LHCN-M2 (cell line): ENCODE results near the gene COL16A1. TPM values are rescaled to one million over a fixed set of nuclear protein-coding genes. Genes with fewer than 3 reads are reported as not detected.
"Not testable (repeated sequence)": the region's sequence is repeated elsewhere in the genome, so short reads cannot be mapped to it uniquely, and the experiment has no call there.

Source experiments
- DNase-seq: peaks from one replicate; pipeline ENCODE4 v3.0.0-alpha.2; 2012; ENCODE audit warnings: low read depth
- total RNA-seq: library from RNA; depleted of rRNA; stranded (reverse); fragments of >200 nt; gene quantifications from 2 replicates; pipeline ENCODE4 v1.2.3, GENCODE V29; 2014

Gene COL16A1
- total RNA-seq, 1 experiment from 2014 or later = 9.8 TPM

DNA sequence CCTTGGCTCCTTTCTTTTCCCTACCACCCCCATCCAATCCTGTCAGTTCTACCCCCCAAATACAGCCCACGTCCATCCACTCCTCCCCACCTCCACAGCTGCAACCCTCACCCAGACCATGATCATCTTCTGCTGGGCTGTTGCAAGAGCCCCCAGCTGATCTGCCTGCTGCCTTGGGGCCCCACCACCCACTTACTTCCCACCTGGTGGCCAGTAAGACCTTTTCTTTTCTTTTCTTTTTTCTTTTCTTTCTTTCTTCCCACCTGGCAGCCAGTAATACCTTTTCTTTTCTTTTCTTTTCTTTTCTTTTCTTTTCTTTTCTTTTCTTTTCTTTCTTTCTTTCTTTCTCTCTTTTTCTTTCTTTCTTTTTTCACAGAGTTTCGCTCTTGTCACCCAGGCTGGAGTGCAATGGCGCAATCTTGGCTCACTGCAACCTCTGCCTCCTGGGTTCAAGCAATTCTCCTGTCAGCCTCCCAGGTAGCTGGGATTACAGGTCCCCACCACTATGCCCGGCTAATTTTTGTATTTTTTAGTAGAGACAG lies 3.3 kb upstream of the COL16A1 start:
- DNase-seq = not testable (repeated sequence)

DNA sequence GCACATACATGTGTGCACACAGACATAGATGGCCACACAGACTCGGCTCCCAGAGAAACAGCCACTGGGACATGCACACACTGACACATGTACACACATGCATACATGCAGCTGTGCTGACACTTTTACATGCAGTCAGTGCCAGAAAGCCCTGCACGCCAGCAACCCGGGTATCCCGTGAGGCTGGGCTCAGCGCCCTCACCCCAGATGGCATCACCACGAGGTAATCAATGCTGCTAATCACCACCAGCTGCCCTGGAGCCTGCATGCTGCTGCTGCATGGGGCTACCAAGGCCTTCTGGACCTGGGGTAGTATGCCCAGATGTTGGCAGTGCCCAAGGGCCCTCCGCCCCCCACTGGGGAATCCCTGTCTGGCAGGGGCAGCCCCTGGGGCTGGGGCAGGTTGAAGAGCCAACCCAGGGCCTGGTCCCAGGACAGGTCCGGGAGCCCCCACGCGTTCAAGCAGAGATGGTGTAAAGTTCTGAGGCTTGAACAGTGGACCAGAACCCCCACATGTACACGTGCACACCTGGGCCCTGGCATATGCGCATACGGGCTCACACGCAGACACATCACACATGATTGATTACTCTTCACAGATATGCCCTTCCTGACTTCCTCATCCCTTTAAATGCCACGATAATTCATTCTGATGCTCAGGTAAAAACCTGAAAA lies 2.7 kb upstream of the COL16A1 start:
- no peak for DNase-seq

DNA sequence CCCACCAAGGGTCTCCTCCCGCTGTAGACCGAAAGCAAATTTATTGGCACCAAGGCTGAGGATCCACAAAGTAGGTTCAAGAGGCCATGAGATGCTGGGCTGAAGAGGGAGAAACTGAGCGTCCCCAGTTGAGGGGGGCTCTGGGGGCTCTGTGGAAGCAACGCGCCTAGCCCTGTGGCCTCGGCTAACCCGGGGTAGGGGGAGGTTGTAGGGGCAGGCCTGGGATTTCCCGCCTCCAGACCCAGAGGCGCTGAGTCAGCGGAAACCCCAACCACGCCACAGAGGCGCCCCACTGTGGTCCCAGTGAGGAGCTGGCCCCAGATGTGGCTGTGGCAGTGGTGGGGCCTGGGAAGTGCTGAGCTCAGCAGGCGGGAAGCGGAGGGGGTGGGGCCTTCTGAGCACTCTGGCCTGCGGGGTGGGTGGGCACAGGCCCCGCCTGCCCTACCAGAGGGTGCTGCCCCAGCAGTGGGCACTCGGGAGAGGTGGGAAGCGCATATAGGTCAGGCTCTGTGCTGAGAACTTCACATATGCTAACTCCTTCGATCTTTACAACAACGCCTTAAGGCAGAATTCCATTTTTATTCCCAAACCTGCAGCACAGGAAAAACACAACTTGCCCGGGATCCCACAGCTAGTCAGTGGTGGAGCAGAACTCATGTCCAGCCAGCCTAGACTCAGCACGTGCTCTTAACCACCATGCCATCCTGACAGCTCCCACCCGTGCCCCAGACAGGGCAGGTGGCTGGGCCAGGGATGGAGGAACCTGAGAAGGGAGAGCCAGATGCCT lies 1.5 kb upstream of the COL16A1 start:
- DNase-seq = no peak

DNA sequence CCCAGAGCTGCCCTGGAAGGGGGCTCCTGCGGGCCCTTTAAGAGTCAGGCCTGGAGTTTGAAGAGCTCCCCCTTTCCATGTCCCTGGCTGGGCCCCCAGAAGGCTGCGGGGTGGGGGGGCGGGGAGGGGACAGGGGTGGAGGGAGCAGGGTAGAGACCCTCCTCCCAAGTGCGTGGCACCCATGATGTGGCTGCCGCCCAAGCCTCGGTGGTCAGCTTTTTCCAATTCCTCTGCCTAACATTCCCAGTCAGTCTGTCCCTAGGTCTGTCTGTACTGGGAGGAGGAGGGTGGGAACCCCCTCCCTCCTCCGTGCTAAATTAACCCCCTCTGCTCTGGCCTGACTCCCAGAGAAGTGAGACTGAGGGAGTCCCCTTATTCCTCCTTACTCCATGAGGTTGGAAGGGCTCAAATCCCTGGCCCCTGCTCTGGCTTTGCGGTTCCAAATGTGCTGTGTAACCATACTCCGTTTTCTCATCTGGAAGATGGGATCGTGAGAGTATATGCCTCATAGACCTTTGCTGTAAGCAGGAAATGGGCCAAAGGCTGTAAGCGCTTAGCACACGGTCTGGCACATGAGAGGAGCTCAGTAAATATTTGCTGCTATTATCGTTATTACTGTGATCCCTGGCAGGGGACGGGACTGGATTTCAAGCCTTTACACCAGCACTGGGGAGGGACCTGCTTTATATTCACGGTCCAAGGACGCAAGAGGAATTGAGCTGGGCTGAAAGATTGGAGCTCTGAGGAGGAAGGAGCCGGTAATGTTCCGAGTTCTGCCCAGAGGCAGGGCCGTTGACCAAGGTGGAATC lies 658 bp upstream of the COL16A1 start:
- no peak for DNase-seq

- DNase-seq = no peak
Measured at GRCh38 chr1:31702836-31703404, 897 bp downstream of the COL16A1 start.

- peak; percentile 95 for DNase-seq
Measured at GRCh38 chr1:31701091-31701736, 2.6 kb downstream of the COL16A1 start.

GRCh38 chr1:31700468-31701090 lies 3.2 kb downstream of the COL16A1 start:
- no peak for DNase-seq

DNA sequence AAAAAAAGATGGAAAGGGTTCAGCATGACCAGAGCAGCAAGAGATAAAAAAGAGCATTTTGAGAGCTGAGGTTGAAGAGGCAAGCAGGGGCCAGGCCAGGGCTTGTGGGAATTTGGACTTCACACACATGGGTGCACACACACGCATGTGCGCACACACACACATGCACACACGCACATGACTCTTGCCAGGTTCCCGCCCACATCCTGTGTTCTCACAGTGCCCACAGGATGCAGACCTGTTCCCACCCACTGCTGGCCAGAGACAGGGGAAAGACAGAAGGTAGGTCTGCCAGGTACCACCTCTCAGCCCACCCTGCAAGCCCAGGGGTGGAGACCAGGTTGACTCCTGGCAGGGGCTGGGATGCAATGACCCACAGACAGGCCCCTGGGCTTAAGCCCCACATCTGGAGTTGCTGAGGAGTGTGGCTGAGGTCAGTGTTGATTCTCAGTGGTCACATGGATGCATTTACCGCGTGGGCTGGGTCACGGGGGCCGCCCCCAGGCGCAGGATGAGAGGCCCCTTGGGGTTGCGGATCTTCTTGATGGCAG lies 4.4 kb downstream of the COL16A1 start:
- DNase-seq = no peak

GRCh38 chr1:31697369-31697984 lies 6.3 kb downstream of the COL16A1 start:
- DNase-seq = no peak

DNA sequence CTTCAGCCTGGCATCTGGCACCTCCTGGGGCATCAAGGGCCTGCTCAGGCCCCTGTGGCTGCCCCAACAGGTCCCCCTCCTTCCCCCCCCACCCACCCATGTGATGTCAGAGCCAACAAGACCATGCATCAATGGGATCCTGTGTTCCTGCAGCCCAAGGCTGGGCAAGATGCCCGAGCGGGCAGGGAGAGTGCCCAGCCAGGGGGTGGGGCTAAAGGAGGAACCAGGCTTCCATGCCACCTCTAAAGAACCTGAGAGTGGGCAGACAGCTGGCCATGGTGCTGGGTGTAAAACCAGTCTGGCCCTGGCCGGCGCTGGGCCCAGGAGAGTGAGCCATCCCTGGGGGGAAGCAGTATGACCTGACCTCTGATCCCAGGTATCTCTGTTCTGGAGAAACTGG lies 7.6 kb downstream of the COL16A1 start:
- no peak for DNase-seq

DNA sequence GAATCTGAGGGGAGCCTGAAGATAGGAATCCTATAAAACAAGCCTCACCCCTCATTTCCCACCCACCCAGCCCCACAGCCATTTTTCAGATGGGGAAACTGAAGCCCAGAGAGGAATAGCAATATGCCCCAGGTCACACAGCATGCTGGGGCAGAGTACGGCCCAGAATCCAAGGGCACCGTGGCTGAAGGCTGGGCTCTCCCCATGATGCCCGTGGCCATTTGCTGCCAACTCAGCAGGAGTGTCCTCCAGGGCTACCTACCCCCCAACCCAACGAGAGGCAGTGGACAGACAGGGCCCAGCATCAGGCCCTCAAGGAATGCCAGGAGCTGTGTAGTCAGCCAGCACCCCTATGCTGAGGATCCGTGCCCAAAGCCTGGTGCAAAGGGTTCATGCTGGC lies 8.5 kb downstream of the COL16A1 start:
- no peak for DNase-seq

- no peak for DNase-seq
Measured at GRCh38 chr1:31694964-31695313, 8.9 kb downstream of the COL16A1 start.

GRCh38 chr1:31694069-31694963 lies 9.5 kb downstream of the COL16A1 start:
- no peak for DNase-seq

GRCh38 chr1:31693231-31693630 lies 10.6 kb downstream of the COL16A1 start:
- DNase-seq = no peak

- no peak for DNase-seq
Measured at GRCh38 chr1:31691951-31692350, 11.9 kb downstream of the COL16A1 start.

GRCh38 chr1:31691446-31691845 lies 12.4 kb downstream of the COL16A1 start:
- DNase-seq = no peak

- no peak for DNase-seq
Measured at GRCh38 chr1:31690921-31691320, 12.9 kb downstream of the COL16A1 start.

DNA sequence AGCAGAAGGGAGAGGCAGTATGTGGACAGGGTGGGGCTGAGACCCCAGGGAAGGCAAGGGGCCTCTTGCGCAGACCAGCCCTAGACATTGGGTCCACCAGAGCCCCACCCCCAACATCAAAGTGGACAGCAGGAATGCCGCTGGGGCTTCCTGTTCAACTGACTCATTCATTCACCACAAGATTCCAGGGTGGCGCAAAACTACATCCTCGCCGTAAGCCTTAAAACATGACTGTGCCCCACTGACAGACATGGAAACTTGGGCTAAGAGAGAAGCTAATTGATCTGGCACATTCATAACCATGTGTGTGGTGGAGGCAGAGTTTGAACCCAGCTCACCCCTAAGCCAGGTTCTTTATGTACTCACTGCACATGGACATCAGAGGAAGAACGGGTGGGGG lies 14.0 kb downstream of the COL16A1 start:
- peak; percentile 95 for DNase-seq

- DNase-seq = no peak
Measured at GRCh38 chr1:31689379-31689778, 14.4 kb downstream of the COL16A1 start.
